ENCODE measurements around the gene EPSTI1. TPM values are rescaled to one million over a fixed set of nuclear protein-coding genes. Genes with fewer than 3 reads are reported as not detected.

The EPSTI1 gene
- total and polyA plus RNA-seq, 2 experiments from 2014 or later = 1.5 to 2.5 TPM

GRCh38 chr13:42929886-42930535 lies 62.0 kb downstream of the EPSTI1 start:
- 79 to 80% methylated on average over 3 of the region's 3 CpGs for WGBS, 2 experiments (ENCODE audit: low coverage in 1 of 2, low lambda C conversion rate in 2 of 2, missing lambda C conversion rate in 2 of 2)
- Histone ChIP-seq H3K36me3 (ENCODE audit: low read depth) (no peaks in the 10 kb centered on the region), H3K79me2 (ENCODE audit: insufficient read depth) (no peaks in the 10 kb centered on the region), H3K4me3 (no peak overlapping the region), H3K27me3 (replicated peaks; ENCODE audit: insufficient read depth) (no peaks in the 10 kb centered on the region), H3K9ac (no peak overlapping the region), H3F3A (ENCODE audit: insufficient read depth) (no peaks in the 10 kb centered on the region), H4K20me1 (ENCODE audit: insufficient read depth) (no peaks in the 10 kb centered on the region), H2AFZ (no peak overlapping the region), H3K4me2 (ENCODE audit: unreplicated experiment) (no peak overlapping the region), H3K9me3 (ENCODE audit: low read depth) (no peaks in the 10 kb centered on the region), H3K4me1 (ENCODE audit: insufficient read depth) (no peaks in the 10 kb centered on the region), H3K27ac (no peak overlapping the region), H3K9me2 (ENCODE audit: insufficient read depth) (no peaks in the 10 kb centered on the region)
- TF ChIP-seq EZH2 (IDR thresholded peaks at IDR 0.05; ENCODE audit: insufficient read depth, poor library complexity, severe bottlenecking) (no peak), EZH2phosphoT487 (IDR thresholded peaks at IDR 0.05; ENCODE audit: insufficient read depth, low read depth) (no peak)
- no peak for DNase-seq
- in situ Hi-C loops (cut with MboI) = no loop called here

- in situ Hi-C loops (cut with MboI) = no loop called here
- peak; percentile 2 for DNase-seq
These were observed 65.5 kb downstream of the EPSTI1 start for GRCh38 chr13:42926555-42926954.

DNA sequence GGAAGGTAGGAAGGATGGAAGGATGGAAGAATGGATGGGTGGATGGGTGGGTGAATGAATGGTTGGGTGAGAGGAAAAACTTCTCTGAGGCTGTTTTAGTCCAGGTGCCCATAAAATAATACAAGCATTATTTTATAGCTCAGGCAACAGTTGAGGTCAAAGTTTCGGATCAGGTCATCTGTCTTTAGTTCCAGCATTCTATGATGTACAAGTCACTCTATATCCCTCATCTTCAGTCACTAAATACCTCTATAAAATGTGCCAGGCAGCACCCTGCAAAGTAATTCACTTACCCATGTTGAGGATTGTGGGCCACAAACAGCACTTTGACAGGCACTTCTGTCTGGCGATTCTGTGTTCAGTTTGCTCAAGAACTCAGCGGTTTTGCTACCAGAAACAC lies 66.0 kb downstream of the EPSTI1 start:
- Histone ChIP-seq H3K4me2 (ENCODE audit: unreplicated experiment) (no peak overlapping the region), H3K36me3 (ENCODE audit: low read depth) (no peaks in the 10 kb centered on the region), H3K27ac (no peak overlapping the region), H2AFZ (no peak overlapping the region), H3K79me2 (ENCODE audit: insufficient read depth) (no peaks in the 10 kb centered on the region), H3K9ac (no peak overlapping the region), H3K9me2 (ENCODE audit: insufficient read depth) (no peaks in the 10 kb centered on the region), H3K9me3 (ENCODE audit: low read depth) (no peaks in the 10 kb centered on the region), H3K4me3 (no peak overlapping the region), H3K4me1 (ENCODE audit: insufficient read depth) (no peaks in the 10 kb centered on the region), H4K20me1 (ENCODE audit: insufficient read depth) (no peaks in the 10 kb centered on the region), H3K27me3 (replicated peaks; ENCODE audit: insufficient read depth) (no peaks in the 10 kb centered on the region), H3F3A (ENCODE audit: insufficient read depth) (no peaks in the 10 kb centered on the region)
- 81 to 87% methylated on average over 3 of the region's 3 CpGs for WGBS, 2 experiments (ENCODE audit: low coverage in 1 of 2, low lambda C conversion rate in 2 of 2, missing lambda C conversion rate in 2 of 2)
- in situ Hi-C loops (cut with MboI) = no loop called here
- TF ChIP-seq EZH2phosphoT487 (IDR thresholded peaks at IDR 0.05; ENCODE audit: insufficient read depth, low read depth) (no peak), EZH2 (IDR thresholded peaks at IDR 0.05; ENCODE audit: insufficient read depth, poor library complexity, severe bottlenecking) (no peak)
- DNase-seq = no peak

More at GRCh38 chr13:42926555-42926954, 65.5 kb downstream of the EPSTI1 start:
- Histone ChIP-seq H3K9me3 (ENCODE audit: low read depth) (no peaks in the 10 kb centered on the region), H3K9ac (no peak overlapping the region), H3K27ac (no peak overlapping the region), H3K27me3 (replicated peaks; ENCODE audit: insufficient read depth) (no peaks in the 10 kb centered on the region), H3K4me1 (ENCODE audit: insufficient read depth) (no peaks in the 10 kb centered on the region), H3K36me3 (ENCODE audit: low read depth) (no peaks in the 10 kb centered on the region), H4K20me1 (ENCODE audit: insufficient read depth) (no peaks in the 10 kb centered on the region), H3K4me2 (ENCODE audit: unreplicated experiment) (no peak overlapping the region), H3K79me2 (ENCODE audit: insufficient read depth) (no peaks in the 10 kb centered on the region), H3F3A (ENCODE audit: insufficient read depth) (no peaks in the 10 kb centered on the region), H2AFZ (no peak overlapping the region), H3K4me3 (no peak overlapping the region), H3K9me2 (ENCODE audit: insufficient read depth) (no peaks in the 10 kb centered on the region)
- TF ChIP-seq EZH2phosphoT487 (IDR thresholded peaks at IDR 0.05; ENCODE audit: insufficient read depth, low read depth) = no peak
- no peak for TF ChIP-seq EZH2 (IDR thresholded peaks at IDR 0.05; ENCODE audit: insufficient read depth, poor library complexity, severe bottlenecking)
- whole genome bisulfite sequencing, 2 experiments (ENCODE audit: low coverage in 1 of 2, low lambda C conversion rate in 2 of 2, missing lambda C conversion rate in 2 of 2) = 82% methylated on average over 2 of the region's 2 CpGs

GRCh38 chr13:42925626-42926025 lies 66.4 kb downstream of the EPSTI1 start:
- Histone ChIP-seq H3K9me3 (ENCODE audit: low read depth) (no peaks in the 10 kb centered on the region), H3K79me2 (ENCODE audit: insufficient read depth) (no peaks in the 10 kb centered on the region), H3K36me3 (ENCODE audit: low read depth) (no peaks in the 10 kb centered on the region), H2AFZ (no peak overlapping the region), H3K9ac (no peak overlapping the region), H3K27ac (no peak overlapping the region), H3K4me3 (no peak overlapping the region), H3K4me2 (ENCODE audit: unreplicated experiment) (no peak overlapping the region), H3K9me2 (ENCODE audit: insufficient read depth) (no peaks in the 10 kb centered on the region), H3K4me1 (ENCODE audit: insufficient read depth) (no peaks in the 10 kb centered on the region), H4K20me1 (ENCODE audit: insufficient read depth) (no peaks in the 10 kb centered on the region), H3K27me3 (replicated peaks; ENCODE audit: insufficient read depth) (no peaks in the 10 kb centered on the region), H3F3A (ENCODE audit: insufficient read depth) (no peaks in the 10 kb centered on the region)
- DNase-seq = no peak
- TF ChIP-seq EZH2 (IDR thresholded peaks at IDR 0.05; ENCODE audit: insufficient read depth, poor library complexity, severe bottlenecking) (no peak), EZH2phosphoT487 (IDR thresholded peaks at IDR 0.05; ENCODE audit: insufficient read depth, low read depth) (no peak)
- in situ Hi-C loops (cut with MboI) = no loop called here
- 97% methylated on average over 2 of the region's 2 CpGs for WGBS, 2 experiments (ENCODE audit: low coverage in 1 of 2, low lambda C conversion rate in 2 of 2, missing lambda C conversion rate in 2 of 2)

All from GM23248 (cell line).